GM12878 (cell line): ENCODE measurements around the gene FOXO3. TPM values are rescaled to one million over a fixed set of nuclear protein-coding genes. Genes with fewer than 3 reads are reported as not detected.

Experiments
- ATAC-seq: fragments of 200-7000 bp; cut with Tn5 transposase; 3 replicates; pipeline ENCODE4 v1.9.1; 2020; ENCODE audit warnings: mild to moderate bottlenecking, moderate library complexity
- BruUV-seq: library from RNA; stranded (reverse); fragments of 400-500 nt; replicated peaks from 2 replicates; lab custom pipeline; 2021; lab: Mats Ljungman, UMichigan
- CTCF ChIA-PET: fragments of 300-600 bp; sonication (Branson Sonifier 250); formaldehyde crosslinking; extraction: SDS; loops from one replicate; lab custom pipeline; 2021; ENCODE audit warnings: inconsistent platforms; lab: Yijun Ruan, JAX
- POLR2A ChIA-PET: fragments of 350-600 bp; formaldehyde crosslinking; extraction: SDS; loops from one replicate; lab custom pipeline; 2021; ENCODE audit warnings: inconsistent platforms; lab: Charles Lee
- RAD21 ChIA-PET: fragments of 300-600 bp; sonication (Branson Sonifier 250); formaldehyde crosslinking; loops from one replicate; lab custom pipeline; 2023; ENCODE audit warnings: antibody characterized with exemption; ENCODE audit not compliant: unreplicated experiment; lab: Charles Lee
- SMC1A ChIA-PET: fragments of 300-600 bp; sonication (Branson Sonifier 250); formaldehyde crosslinking; loops from one replicate; lab custom pipeline; 2023; ENCODE audit not compliant: unreplicated experiment, uncharacterized antibody; lab: Charles Lee
- DNase-seq: peaks from one replicate; pipeline ENCODE4 v3.0.0-alpha.2; 2011; ENCODE audit warnings: low read depth, low spot score
- FAIRE-seq: peaks from 3 replicates; lab custom pipeline; 2011; peaks lifted over from hg19 to GRCh38; lab: Jason Lieb, UNC
- H2AFZ ChIP-seq: 2 replicates; pipeline ENCODE4 v1.6.0; 2011; ENCODE audit warnings: low read depth, low read length, control low read depth; ENCODE audit not compliant: control insufficient read depth
- H3K27ac ChIP-seq: 2 replicates; pipeline ENCODE4 v1.5.1; 2011; ENCODE audit warnings: control low read depth; ENCODE audit not compliant: control insufficient read depth, insufficient read depth
- H3K27me3 ChIP-seq, 2 experiments: replicated peaks in 1 of 2; 2 replicates each; pipeline versions ENCODE4 v1.6.0 to v1.6.1; 2011; ENCODE audit warnings: low read length in 1 of 2; ENCODE audit not compliant: control insufficient read depth in 2 of 2, insufficient read depth in 2 of 2
- H3K36me3 ChIP-seq, 2 experiments: 2 replicates each; pipeline ENCODE4 v1.5.1; 2011; ENCODE audit warnings: low read length in 1 of 2; ENCODE audit not compliant: control insufficient read depth in 2 of 2, insufficient read depth in 2 of 2
- H3K4me1 ChIP-seq: 2 replicates; pipeline ENCODE4 v1.6.1; 2011; ENCODE audit warnings: mild to moderate bottlenecking, low read length, moderate library complexity, mixed read lengths; ENCODE audit not compliant: control insufficient read depth, insufficient read depth
- H3K4me2 ChIP-seq: 2 replicates; pipeline ENCODE4 v1.6.0; 2011; ENCODE audit warnings: control low read depth; ENCODE audit not compliant: control insufficient read depth, insufficient read depth
- H3K4me3 ChIP-seq: fragments of 200-600 bp; sonication (generic); 2 replicates; pipeline ENCODE4 v1.5.1; 2016
- H3K79me2 ChIP-seq: 2 replicates; pipeline ENCODE4 v1.6.0; 2011; ENCODE audit warnings: low read length; ENCODE audit not compliant: control insufficient read depth, insufficient read depth
- H3K9ac ChIP-seq: 2 replicates; pipeline ENCODE4 v1.8.0; 2011; ENCODE audit warnings: low read length, control low read depth, mixed read lengths; ENCODE audit not compliant: control insufficient read depth, insufficient read depth
- H3K9me3 ChIP-seq: replicated peaks from 3 replicates; pipeline ENCODE4 v1.5.1; 2011; ENCODE audit warnings: mild to moderate bottlenecking, low read length; ENCODE audit not compliant: control insufficient read depth, insufficient read depth
- H4K20me1 ChIP-seq: 2 replicates; pipeline ENCODE4 v1.6.0; 2011; ENCODE audit not compliant: control insufficient read depth, insufficient read depth
- HCFC1 ChIP-seq: fragments of 150-350 bp; IDR thresholded peaks from 2 replicates; pipeline ENCODE4 v1.6.1; 2014; ENCODE audit warnings: low read length
- HSF1 ChIP-seq: fragments of 150-350 bp; IDR thresholded peaks from 2 replicates; pipeline ENCODE4 v1.6.1; 2014; ENCODE audit warnings: mild to moderate bottlenecking, low read depth, low read length
- NR2C2 ChIP-seq: IDR thresholded peaks from 2 replicates; pipeline ENCODE4 v1.6.1; 2011; ENCODE audit warnings: borderline replicate concordance, low read depth; ENCODE audit not compliant: control insufficient read depth, insufficient read length
- WGBS: methylation state at CpG from one replicate; pipeline ENCODE4 v1.1.6; 2016; ENCODE audit warnings: low lambda C conversion rate; ENCODE audit not compliant: insufficient replicate concordance, insufficient coverage; ENCODE audit errors: missing lambda C conversion rate; 5-methylcytosine and 5-hydroxymethylcytosine counted together
- in situ Hi-C: fragments of 300-500 bp; cut with MboI; formaldehyde crosslinking; loops from 9 replicates; pipeline ENCODE4 v1.14.3; 2018; ENCODE audit warnings: mixed read lengths
- intact Hi-C: fragments of 100-400 bp; cut with micrococcal nuclease; formaldehyde crosslinking; loops from one replicate; pipeline ENCODE4 v1.14.2; 2022; ENCODE audit not compliant: unreplicated experiment
- polyA plus RNA-seq, 11 experiments: library from polyadenylated mRNA; depleted of rRNA in 4 of 11; unstranded in 6 of 11; stranded (reverse) in 5 of 11; fragments of >200 nt; fragmentation: Nextera tagmentation in 4 of 11; fragmentation: Illumina TruSeq in 1 of 11; extraction: Ambion mirVana in 4 of 11; extraction: Trizol in 1 of 11; gene quantifications; 1 replicate in 1 of 11; 2 replicates in 10 of 11; pipeline versions ENCODE4 v1.2.1 to v1.2.3, GENCODE V29; 2011 to 2016; ENCODE audit warnings: inconsistent platforms in 2 of 11, missing spikeins in 2 of 11, low read depth in 1 of 11
- total RNA-seq, 4 experiments: library from RNA; depleted of rRNA in 3 of 4; stranded (reverse); fragments of >200 nt in 3 of 4; fragmentation: Illumina TruSeq in 1 of 4; extraction: Trizol in 1 of 4; gene quantifications; 2 replicates each; pipeline versions ENCODE4 v1.2.1 to v1.2.3, GENCODE V29; 2013 to 2021

Gene FOXO3
- total and polyA plus RNA-seq, 10 of the 15 experiments (the other 5 are each of a cell fraction or from before 2014, with no cell fraction given): 0.82 to 4.5 (median 1.7) TPM

DNA sequence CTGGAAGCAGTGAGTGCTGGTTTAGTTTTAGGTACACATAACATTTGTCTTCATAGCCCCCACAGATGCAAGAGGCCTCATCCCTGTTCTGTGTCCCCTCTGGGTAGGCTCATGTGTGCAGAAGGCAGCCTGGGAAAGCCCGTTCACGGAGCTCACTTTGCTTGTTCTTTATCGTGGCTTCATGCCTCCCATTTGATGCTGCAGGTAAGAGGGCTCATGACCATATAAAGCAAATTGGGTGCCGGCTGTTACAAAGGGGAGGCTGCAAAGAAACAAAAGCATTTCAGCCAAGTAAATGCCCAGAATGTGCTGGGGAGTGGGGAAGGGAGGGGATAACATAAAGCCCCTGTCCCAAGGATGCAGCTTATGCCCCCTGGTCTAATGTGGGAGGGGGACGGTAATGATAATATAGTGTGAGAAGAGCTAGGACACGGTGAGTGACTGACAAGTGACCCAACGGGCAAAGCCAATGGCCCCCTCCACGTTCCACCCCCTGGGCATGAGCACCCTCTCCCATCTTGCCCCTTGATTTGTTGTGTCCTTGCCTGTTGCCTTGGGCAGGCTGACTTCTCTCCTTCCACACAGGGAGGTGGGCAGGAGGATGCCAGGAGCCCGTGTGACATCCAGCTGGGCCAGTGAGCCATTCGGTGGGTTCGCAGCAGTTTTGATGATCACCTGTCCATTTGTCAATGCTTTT lies 138.0 kb downstream of the FOXO3 start:
- H3K36me3 ChIP-seq: no peaks in the 10 kb centered on the region
- peaks cover 6% of the 10 kb centered on the region for H3K9me3 ChIP-seq
- no peaks in the 10 kb centered on the region for H3K79me2 ChIP-seq
- no peak overlapping the region for H3K4me3 ChIP-seq
- FAIRE-seq (no peak), ATAC-seq (no peak), DNase-seq (no peak)
- no peak overlapping the region for H3K4me2 ChIP-seq
- no TSS peak for BruUV-seq
- SMC1A ChIA-PET: no interaction called here
- H3K27ac ChIP-seq: no peak overlapping the region
- RAD21 ChIA-PET: no interaction called here
- CTCF ChIA-PET: no interaction called here
- H2AFZ ChIP-seq: no peak overlapping the region
- in situ Hi-C loops (no loop called here), intact Hi-C loops (no loop called here)
- no peak overlapping the region for H3K9ac ChIP-seq
- no peaks in the 10 kb centered on the region for H4K20me1 ChIP-seq
- H3K4me1 ChIP-seq: no peaks in the 10 kb centered on the region
- TF ChIP-seq HCFC1 (no peak), HSF1 (no peak)
- H3K27me3 ChIP-seq: no peaks in the 10 kb centered on the region
- WGBS: 67% methylated on average over 11 of the region's 11 CpGs
- POLR2A ChIA-PET: no interaction called here

GRCh38 chr6:108699290-108700041 lies 138.7 kb downstream of the FOXO3 start:
- ChIA-PET POLR2A (no interaction called here), RAD21 (no interaction called here), SMC1A (no interaction called here), CTCF (no interaction called here)
- intact Hi-C loops (no loop called here), in situ Hi-C loops (no loop called here)
- no peak overlapping the region for H3K9ac ChIP-seq
- H3K4me1 ChIP-seq: no peaks in the 10 kb centered on the region
- ATAC-seq (no peak), DNase-seq (no peak), FAIRE-seq (no peak)
- H3K4me3 ChIP-seq: no peak overlapping the region
- BruUV-seq: no TSS peak
- no peaks in the 10 kb centered on the region for H3K79me2 ChIP-seq
- H3K9me3 ChIP-seq: peaks cover 6% of the 10 kb centered on the region
- H3K36me3 ChIP-seq: no peaks in the 10 kb centered on the region
- H3K4me2 ChIP-seq: no peak overlapping the region
- H2AFZ ChIP-seq: no peak overlapping the region
- no peaks in the 10 kb centered on the region for H4K20me1 ChIP-seq
- H3K27me3 ChIP-seq: no peaks in the 10 kb centered on the region
- TF ChIP-seq NR2C2: no peak
- WGBS: 79% methylated on average over 17 of the region's 17 CpGs
- H3K27ac ChIP-seq: no peak overlapping the region
